Keratinocyte (primary cell): ENCODE results near the gene FAM118B. TPM values are rescaled to one million over a fixed set of nuclear protein-coding genes. Genes with fewer than 3 reads are reported as not detected.

Experiments
- DNase-seq: peaks from one replicate; pipeline ENCODE4 v3.0.0-alpha.2; 2011; ENCODE audit warnings: low read depth, missing footprints, low spot score
- FAIRE-seq: peaks from 2 replicates; lab custom pipeline; 2011; peaks lifted over from hg19 to GRCh38; lab: Jason Lieb, UNC
- H2AFZ ChIP-seq: 2 replicates; pipeline ENCODE4 v1.6.0; 2012; ENCODE audit warnings: low read length, control low read depth, inconsistent platforms; ENCODE audit not compliant: control insufficient read depth
- H3K27ac ChIP-seq: 2 replicates; pipeline ENCODE4 v1.5.1; 2011; ENCODE audit warnings: low read length; ENCODE audit not compliant: control insufficient read depth, insufficient read depth
- H3K27me3 ChIP-seq: 3 replicates; pipeline ENCODE4 v1.6.0; 2011; ENCODE audit warnings: low read length; ENCODE audit not compliant: control insufficient read depth, insufficient read depth; ENCODE audit errors: extremely low read depth
- H3K36me3 ChIP-seq, 2 experiments: 2 replicates in 1 of 2; 3 replicates in 1 of 2; pipeline ENCODE4 v1.5.1; 2011; ENCODE audit warnings: low read length in 2 of 2, mild to moderate bottlenecking in 1 of 2; ENCODE audit not compliant: control insufficient read depth in 2 of 2, insufficient read depth in 2 of 2; ENCODE audit errors: extremely low read depth in 1 of 2
- H3K4me1 ChIP-seq: 3 replicates; pipeline ENCODE4 v1.5.1; 2011; ENCODE audit warnings: low read length; ENCODE audit not compliant: control insufficient read depth, insufficient read depth; ENCODE audit errors: extremely low read depth
- H3K4me2 ChIP-seq: 3 replicates; pipeline ENCODE4 v1.6.0; 2011; ENCODE audit warnings: low read depth, low read length; ENCODE audit not compliant: control insufficient read depth, insufficient read depth; ENCODE audit errors: extremely low read depth
- H3K4me3 ChIP-seq, 3 experiments: fragments of 200-600 bp in 1 of 3; sonication (generic) in 1 of 3; 2 replicates in 2 of 3; 3 replicates in 1 of 3; pipeline ENCODE4 v1.5.1; 2011 to 2016; ENCODE audit warnings: low read length in 3 of 3, mild to moderate bottlenecking in 3 of 3, control low read depth in 2 of 3, inconsistent platforms in 1 of 3, low read depth in 1 of 3, mixed read lengths in 1 of 3, mixed run types in 1 of 3, moderate library complexity in 1 of 3; ENCODE audit not compliant: control insufficient read depth in 2 of 3, insufficient read depth in 2 of 3; ENCODE audit errors: extremely low read depth in 1 of 3
- H3K79me2 ChIP-seq: 2 replicates; pipeline ENCODE4 v1.6.0; 2012; ENCODE audit warnings: low read length; ENCODE audit not compliant: control insufficient read depth, insufficient read depth
- H3K9ac ChIP-seq: 3 replicates; pipeline ENCODE4 v1.6.0; 2011; ENCODE audit warnings: low read length; ENCODE audit not compliant: control insufficient read depth, insufficient read depth; ENCODE audit errors: extremely low read depth
- H3K9me1 ChIP-seq: 3 replicates; pipeline ENCODE4 v1.6.0; 2011; ENCODE audit warnings: low read length; ENCODE audit not compliant: control insufficient read depth, insufficient read depth; ENCODE audit errors: extremely low read depth
- H3K9me3 ChIP-seq: 2 replicates; pipeline ENCODE4 v1.5.1; 2012; ENCODE audit warnings: low read depth, low read length; ENCODE audit not compliant: control insufficient read depth
- H4K20me1 ChIP-seq: 3 replicates; pipeline ENCODE4 v1.6.0; 2011; ENCODE audit warnings: low read length; ENCODE audit not compliant: control insufficient read depth, insufficient read depth; ENCODE audit errors: extremely low read depth
- EZH2 ChIP-seq: IDR thresholded peaks from one replicate; pipeline ENCODE4 v1.6.1; 2012; ENCODE audit warnings: inconsistent platforms, mild to moderate bottlenecking, low read length, moderate library complexity
- dilution Hi-C: fragments of 300-500 bp; cut with MboI; formaldehyde crosslinking; loops from one replicate; pipeline ENCODE4 v1.7.0; 2020; ENCODE audit warnings: low sequenced_read_pairs; ENCODE audit not compliant: extremely low pct_ligation_motif_present
- polyA plus RNA-seq, 5 experiments: library from polyadenylated mRNA; depleted of rRNA in 3 of 5; stranded (reverse) in 3 of 5; stranded (forward) in 1 of 5; unstranded in 1 of 5; fragments of >200 nt; gene quantifications; 1 replicate in 1 of 5; 2 replicates in 3 of 5; 3 replicates in 1 of 5; pipeline versions ENCODE4 v1.2.1 to v1.2.3, GENCODE V29; 2011 to 2012; ENCODE audit warnings: missing spikeins in 2 of 5, low read depth in 1 of 5, low replicate concordance in 1 of 5
- TF ChIP-seq, protein P1 (sequence below), 3 experiments: IDR thresholded peaks in 1 of 3; conservative IDR thresholded peaks in 1 of 3; optimal IDR thresholded peaks in 1 of 3; 2 replicates in 2 of 3; 3 replicates in 1 of 3; pipeline versions ENCODE3 to v1.5.1; 2011; ENCODE audit warnings: low read length in 3 of 3, mild to moderate bottlenecking in 3 of 3, moderate library complexity in 2 of 3, control low read depth in 1 of 3, inconsistent platforms in 1 of 3; ENCODE audit not compliant: insufficient read depth in 2 of 3; ENCODE audit errors: extremely low read depth in 1 of 3

The FAM118B gene
- polyA plus RNA-seq, 1 donor (not counting 4 experiments of a cell fraction or from before 2014, with no cell fraction given), result 32.0 TPM

DNA sequence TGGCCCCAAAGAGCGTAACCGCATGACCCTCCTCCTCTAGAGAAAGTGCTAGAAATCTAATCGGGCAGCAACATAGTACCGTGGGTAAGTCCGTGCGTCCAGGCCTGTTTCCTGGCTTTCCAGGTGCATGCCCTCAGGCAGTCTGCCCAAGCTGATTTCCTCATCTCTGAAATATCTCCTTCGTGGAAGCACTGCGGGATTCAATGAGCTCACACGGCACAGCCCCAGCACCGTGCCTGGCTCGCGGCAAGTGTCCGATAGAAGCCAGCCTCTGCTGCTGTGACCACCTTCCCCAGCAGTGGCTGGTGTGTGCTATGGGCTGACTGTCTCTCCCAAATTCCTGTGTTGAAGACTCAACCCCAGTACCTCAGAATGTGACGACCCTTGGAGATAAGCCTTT is 20.8 kb upstream of the FAM118B start:
- H3K4me3 ChIP-seq, result no peak overlapping the region
- FAIRE-seq (peak; percentile 52), DNase-seq (peak; percentile 35)
- peak overlapping the region; percentile 4 for H3K4me2 ChIP-seq
- no peaks in the 10 kb centered on the region for H3K79me2 ChIP-seq
- H2AFZ ChIP-seq, result no peak overlapping the region
- no peak overlapping the region for H3K9ac ChIP-seq
- H3K4me1 ChIP-seq, result peaks cover 9% of the 10 kb centered on the region
- H3K27ac ChIP-seq, result no peak overlapping the region
- TF ChIP-seq EZH2, result no peak
- TF ChIP-seq, protein P1, sequence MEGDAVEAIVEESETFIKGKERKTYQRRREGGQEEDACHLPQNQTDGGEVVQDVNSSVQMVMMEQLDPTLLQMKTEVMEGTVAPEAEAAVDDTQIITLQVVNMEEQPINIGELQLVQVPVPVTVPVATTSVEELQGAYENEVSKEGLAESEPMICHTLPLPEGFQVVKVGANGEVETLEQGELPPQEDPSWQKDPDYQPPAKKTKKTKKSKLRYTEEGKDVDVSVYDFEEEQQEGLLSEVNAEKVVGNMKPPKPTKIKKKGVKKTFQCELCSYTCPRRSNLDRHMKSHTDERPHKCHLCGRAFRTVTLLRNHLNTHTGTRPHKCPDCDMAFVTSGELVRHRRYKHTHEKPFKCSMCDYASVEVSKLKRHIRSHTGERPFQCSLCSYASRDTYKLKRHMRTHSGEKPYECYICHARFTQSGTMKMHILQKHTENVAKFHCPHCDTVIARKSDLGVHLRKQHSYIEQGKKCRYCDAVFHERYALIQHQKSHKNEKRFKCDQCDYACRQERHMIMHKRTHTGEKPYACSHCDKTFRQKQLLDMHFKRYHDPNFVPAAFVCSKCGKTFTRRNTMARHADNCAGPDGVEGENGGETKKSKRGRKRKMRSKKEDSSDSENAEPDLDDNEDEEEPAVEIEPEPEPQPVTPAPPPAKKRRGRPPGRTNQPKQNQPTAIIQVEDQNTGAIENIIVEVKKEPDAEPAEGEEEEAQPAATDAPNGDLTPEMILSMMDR (optimal IDR thresholded peaks at IDR 0.05 in 1 of 3, IDR thresholded peaks at IDR 0.05 in 1 of 3, conservative IDR thresholded peaks at IDR 0.05 in 1 of 3; ENCODE audit: extremely low read depth in 1 of 3, insufficient read depth in 2 of 3, low read length in 3 of 3), result no peak
- H4K20me1 ChIP-seq, result no peaks in the 10 kb centered on the region
- H3K36me3 ChIP-seq, result peaks cover 8 to 12% of the 10 kb centered on the region in 2 experiments
- H3K9me1 ChIP-seq, result no peaks in the 10 kb centered on the region
- H3K27me3 ChIP-seq, result no peaks in the 10 kb centered on the region
- dilution Hi-C loops, result no loop called here
- H3K9me3 ChIP-seq, result no peaks in the 10 kb centered on the region

- peak; percentile 5 for FAIRE-seq
- no peak overlapping the region for H3K27ac ChIP-seq
- H3K4me2 ChIP-seq, result no peak overlapping the region
- H2AFZ ChIP-seq, result no peak overlapping the region
- H3K9me1 ChIP-seq, result no peaks in the 10 kb centered on the region
- H3K9me3 ChIP-seq, result no peaks in the 10 kb centered on the region
- TF ChIP-seq EZH2, result no peak
- DNase-seq, result no peak
- no peaks in the 10 kb centered on the region for H4K20me1 ChIP-seq
- H3K36me3 ChIP-seq, result peaks cover 8 to 12% of the 10 kb centered on the region in 2 experiments
- no peak overlapping the region for H3K9ac ChIP-seq
- no peaks in the 10 kb centered on the region for H3K27me3 ChIP-seq
- H3K79me2 ChIP-seq, result no peaks in the 10 kb centered on the region
- H3K4me3 ChIP-seq, result no peak overlapping the region
- peaks cover 9% of the 10 kb centered on the region for H3K4me1 ChIP-seq
- dilution Hi-C loops, result no loop called here
These were observed 20.1 kb upstream of the FAM118B start for GRCh38 chr11:126191379-126192073.
